GM12801 (cell line): ENCODE measurements around the gene SHOC2.

Experiments
- CTCF ChIP-seq: IDR thresholded peaks from one replicate; pipeline ENCODE4 v1.5.1; 2011; ENCODE audit warnings: control low read depth; ENCODE audit not compliant: insufficient read length; ENCODE audit errors: extremely low read depth

The SHOC2 gene

GRCh38 chr10:110977662-110978061 lies 58.3 kb downstream of the SHOC2 start:
- TF ChIP-seq CTCF, result no peak

GRCh38 chr10:110978204-110978603 lies 58.8 kb downstream of the SHOC2 start:
- no peak for TF ChIP-seq CTCF

GRCh38 chr10:110979611-110980010 lies 60.2 kb downstream of the SHOC2 start:
- TF ChIP-seq CTCF, result no peak

- TF ChIP-seq CTCF, result no peak
These were observed 61.4 kb downstream of the SHOC2 start for GRCh38 chr10:110980807-110981206.

- no peak for TF ChIP-seq CTCF
These were observed 64.1 kb downstream of the SHOC2 start for GRCh38 chr10:110983466-110983865.

GRCh38 chr10:110985497-110986275 lies 66.3 kb downstream of the SHOC2 start:
- no peak for TF ChIP-seq CTCF

- no peak for TF ChIP-seq CTCF
These were observed 69.6 kb downstream of the SHOC2 start for GRCh38 chr10:110989016-110989415.
